T47D (cell line): ENCODE measurements around the gene SEMA6A.

ENCODE experiments used
- DNase-seq, 2 experiments: peaks; one replicate each; pipeline versions ENCODE4 v3.0.0 to v3.0.0-alpha.2; 2011 to 2012; ENCODE audit warnings: low read depth in 1 of 2, low spot score in 1 of 2
- JUND ChIP-seq: IDR thresholded peaks from 2 replicates; pipeline ENCODE4 v1.6.1; 2012; ENCODE audit warnings: low read depth
- in situ Hi-C: cut with HindIII; loops from 2 replicates; pipeline ENCODE4 v1.10.0; 2016; ENCODE audit warnings: low sequenced_read_pairs, low pct_unique_long_range_greater_than_20kb

SEMA6A gene

GRCh38 chr5:116506488-116506887 is 68.1 kb downstream of the SEMA6A start:
- DNase-seq: no peak
- in situ Hi-C loops: no loop called here
- TF ChIP-seq JUND: no peak

GRCh38 chr5:116504593-116505166 is 69.9 kb downstream of the SEMA6A start:
- in situ Hi-C loops: no loop called here
- no peak for DNase-seq
- no peak for TF ChIP-seq JUND

GRCh38 chr5:116502616-116503015 is 72.0 kb downstream of the SEMA6A start:
- peak in 1 of 2 experiments; percentile 61 for DNase-seq
- TF ChIP-seq JUND: no peak
- in situ Hi-C loops: no loop called here

- in situ Hi-C loops: no loop called here
- no peak for DNase-seq
- TF ChIP-seq JUND: no peak
These were observed 72.5 kb downstream of the SEMA6A start for GRCh38 chr5:116502138-116502537.

- in situ Hi-C loops: no loop called here
- DNase-seq: no peak
- TF ChIP-seq JUND: no peak
These were observed 76.0 kb downstream of the SEMA6A start for GRCh38 chr5:116498503-116499048.

GRCh38 chr5:116497631-116498030 is 77.0 kb downstream of the SEMA6A start:
- DNase-seq: no peak
- no peak for TF ChIP-seq JUND
- in situ Hi-C loops: no loop called here

- TF ChIP-seq JUND: no peak
- DNase-seq: no peak
- in situ Hi-C loops: no loop called here
These were observed 78.8 kb downstream of the SEMA6A start for GRCh38 chr5:116495786-116496357.

- TF ChIP-seq JUND: no peak
- DNase-seq: no peak
- in situ Hi-C loops: no loop called here
These were observed 79.7 kb downstream of the SEMA6A start for GRCh38 chr5:116494784-116495450.

- DNase-seq: no peak
- in situ Hi-C loops: no loop called here
- TF ChIP-seq JUND: no peak
These were observed 81.8 kb downstream of the SEMA6A start for GRCh38 chr5:116492776-116493175.

GRCh38 chr5:116492016-116492623 is 82.5 kb downstream of the SEMA6A start:
- no peak for TF ChIP-seq JUND
- no peak for DNase-seq

GRCh38 chr5:116488356-116489041 is 86.1 kb downstream of the SEMA6A start:
- in situ Hi-C loops: no loop called here
- TF ChIP-seq JUND: no peak
- no peak for DNase-seq

More at GRCh38 chr5:116492016-116492623, 82.5 kb downstream of the SEMA6A start:
- in situ Hi-C loops: no loop called here

- in situ Hi-C loops: no loop called here
- no peak for TF ChIP-seq JUND
These were observed 87.6 kb downstream of the SEMA6A start for GRCh38 chr5:116487045-116487444.

GRCh38 chr5:116486588-116486987 is 88.0 kb downstream of the SEMA6A start:
- in situ Hi-C loops: no loop called here
- DNase-seq: no peak
- no peak for TF ChIP-seq JUND

More at GRCh38 chr5:116487045-116487444, 87.6 kb downstream of the SEMA6A start:
- no peak for DNase-seq
